GM12872 (cell line): Measurements from ENCODE around the gene PITPNM3.

Experiments
- TF ChIP-seq, protein P1 (sequence below): IDR thresholded peaks from 3 replicates; pipeline ENCODE4 v1.5.1; 2011; ENCODE audit warnings: low read depth, mild to moderate bottlenecking, low read length, moderate library complexity; ENCODE audit not compliant: insufficient read depth

Gene PITPNM3

GRCh38 chr17:6523809-6524355 lies 32.5 kb downstream of the PITPNM3 start:
- TF ChIP-seq, protein P1, sequence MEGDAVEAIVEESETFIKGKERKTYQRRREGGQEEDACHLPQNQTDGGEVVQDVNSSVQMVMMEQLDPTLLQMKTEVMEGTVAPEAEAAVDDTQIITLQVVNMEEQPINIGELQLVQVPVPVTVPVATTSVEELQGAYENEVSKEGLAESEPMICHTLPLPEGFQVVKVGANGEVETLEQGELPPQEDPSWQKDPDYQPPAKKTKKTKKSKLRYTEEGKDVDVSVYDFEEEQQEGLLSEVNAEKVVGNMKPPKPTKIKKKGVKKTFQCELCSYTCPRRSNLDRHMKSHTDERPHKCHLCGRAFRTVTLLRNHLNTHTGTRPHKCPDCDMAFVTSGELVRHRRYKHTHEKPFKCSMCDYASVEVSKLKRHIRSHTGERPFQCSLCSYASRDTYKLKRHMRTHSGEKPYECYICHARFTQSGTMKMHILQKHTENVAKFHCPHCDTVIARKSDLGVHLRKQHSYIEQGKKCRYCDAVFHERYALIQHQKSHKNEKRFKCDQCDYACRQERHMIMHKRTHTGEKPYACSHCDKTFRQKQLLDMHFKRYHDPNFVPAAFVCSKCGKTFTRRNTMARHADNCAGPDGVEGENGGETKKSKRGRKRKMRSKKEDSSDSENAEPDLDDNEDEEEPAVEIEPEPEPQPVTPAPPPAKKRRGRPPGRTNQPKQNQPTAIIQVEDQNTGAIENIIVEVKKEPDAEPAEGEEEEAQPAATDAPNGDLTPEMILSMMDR = no peak

DNA sequence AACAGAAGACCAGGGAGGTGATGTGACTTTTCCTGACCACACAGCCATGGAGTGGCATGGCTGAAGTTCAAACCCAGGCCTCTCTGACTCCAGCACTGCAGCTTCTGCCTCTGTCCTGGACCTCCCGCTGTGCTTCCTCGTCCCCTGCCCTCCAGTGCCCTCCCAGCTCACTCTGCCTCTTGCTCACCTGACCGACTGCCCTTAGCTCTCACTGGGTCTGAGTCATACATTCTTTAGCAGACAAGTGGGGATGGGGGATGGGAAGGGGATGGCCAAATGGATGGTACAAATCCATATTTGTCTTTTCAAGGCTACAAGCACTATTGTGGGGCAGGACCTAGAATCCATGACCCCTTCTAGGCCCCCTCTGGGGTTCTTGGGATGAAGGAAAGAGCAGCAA lies 33.0 kb downstream of the PITPNM3 start:
- TF ChIP-seq, protein P1 = no peak

GRCh38 chr17:6521586-6521985 lies 34.8 kb downstream of the PITPNM3 start:
- TF ChIP-seq, protein P1 = no peak

GRCh38 chr17:6517062-6517461 lies 39.3 kb downstream of the PITPNM3 start:
- TF ChIP-seq, protein P1 = no peak

DNA sequence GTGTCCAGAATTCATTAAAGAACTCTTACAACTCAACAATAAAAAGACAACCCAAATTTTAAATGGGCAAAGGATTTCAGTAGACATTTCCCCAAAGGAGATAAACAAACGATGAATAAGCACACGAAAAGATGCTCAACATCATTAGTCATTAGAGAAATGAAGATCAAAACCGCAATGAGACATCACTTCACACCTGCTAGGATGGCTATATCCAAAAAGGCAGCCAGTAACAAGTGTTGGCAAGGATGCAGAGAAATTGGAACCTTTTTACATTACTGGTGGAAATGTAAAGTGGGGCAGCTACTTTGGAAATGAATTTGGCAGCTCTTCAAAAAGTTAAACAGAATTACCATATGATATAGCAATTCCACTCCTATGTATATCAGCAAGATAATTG lies 42.0 kb downstream of the PITPNM3 start:
- TF ChIP-seq, protein P1 = no peak

DNA sequence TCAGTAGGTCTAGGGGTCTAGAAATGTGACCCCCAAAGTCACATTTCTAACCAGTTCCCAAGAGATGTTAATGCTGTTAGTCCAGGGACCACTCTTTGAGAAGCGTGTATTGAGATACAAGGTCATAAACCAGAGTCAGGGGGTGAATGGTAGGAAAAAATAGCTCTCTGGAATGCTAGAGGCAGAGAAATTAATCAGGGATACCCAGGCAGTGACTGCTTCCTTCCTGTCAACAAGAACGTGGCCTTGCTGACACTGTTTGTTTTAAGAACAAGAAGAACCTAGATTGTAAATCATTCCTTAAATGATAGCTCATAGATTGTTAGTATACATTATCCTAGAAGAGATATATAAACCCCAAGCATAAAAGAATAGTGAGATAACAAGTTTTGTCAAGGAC lies 43.8 kb downstream of the PITPNM3 start:
- TF ChIP-seq, protein P1 = no peak

- TF ChIP-seq, protein P1 = no peak
Observed at GRCh38 chr17:6510321-6510977, 45.9 kb downstream of the PITPNM3 start.
